Loucy (cell line): Measurements from ENCODE around the gene HOXA9.

Experiments used
- H2AFZ ChIP-seq: fragments of 200-600 bp; sonication (generic); 2 replicates; pipeline ENCODE4 v1.6.0; 2016; ENCODE audit warnings: antibody characterized with exemption, mild to moderate bottlenecking, low read length, moderate library complexity
- H3F3A ChIP-seq: fragments of 200-600 bp; 2 replicates; pipeline ENCODE4 v1.6.0; 2016; ENCODE audit warnings: antibody characterized with exemption, low read depth, mild to moderate bottlenecking
- H3K27me3 ChIP-seq: fragments of 200-600 bp; sonication (generic); 2 replicates; pipeline ENCODE4 v1.6.1; 2014; ENCODE audit warnings: low read length, mild to moderate bottlenecking; ENCODE audit not compliant: insufficient read depth, poor library complexity, severe bottlenecking
- H3K36me3 ChIP-seq: fragments of 200-600 bp; sonication (generic); 2 replicates; pipeline ENCODE4 v1.6.1; 2016; ENCODE audit warnings: low read length; ENCODE audit not compliant: insufficient read depth
- H3K4me1 ChIP-seq: fragments of 200-600 bp; sonication (generic); 2 replicates; pipeline ENCODE4 v1.5.1; 2014; ENCODE audit warnings: low read length, mild to moderate bottlenecking; ENCODE audit not compliant: insufficient read depth, poor library complexity, severe bottlenecking
- H3K4me2 ChIP-seq: fragments of 200-600 bp; sonication (generic); 2 replicates; pipeline ENCODE4 v1.6.0; 2014; ENCODE audit warnings: antibody characterized with exemption, low read length, low read depth, mild to moderate bottlenecking; ENCODE audit not compliant: poor library complexity, severe bottlenecking
- H3K4me3 ChIP-seq: fragments of 200-600 bp; sonication (generic); 2 replicates; pipeline ENCODE4 v1.5.1; 2014; ENCODE audit warnings: low read length, mild to moderate bottlenecking, mixed read lengths; ENCODE audit not compliant: poor library complexity, severe bottlenecking
- H3K79me2 ChIP-seq: fragments of 200-600 bp; sonication (generic); 2 replicates; pipeline ENCODE4 v1.6.1; 2014; ENCODE audit warnings: low read length; ENCODE audit not compliant: insufficient read depth
- H3K9ac ChIP-seq: fragments of 200-600 bp; sonication (generic); 2 replicates; pipeline ENCODE4 v1.6.0; 2014; ENCODE audit warnings: mild to moderate bottlenecking, low read depth, low read length, moderate library complexity; ENCODE audit not compliant: poor library complexity, severe bottlenecking
- H3K9me2 ChIP-seq: fragments of 200-600 bp; sonication (generic); replicated peaks from 2 replicates; pipeline ENCODE4 v1.6.1; 2016; ENCODE audit warnings: low read depth, low read length, mixed read lengths
- H3K9me3 ChIP-seq: fragments of 200-600 bp; sonication (generic); 2 replicates; pipeline ENCODE4 v1.6.1; 2014; ENCODE audit warnings: mild to moderate bottlenecking, antibody characterized with exemption, low read length, low read depth; ENCODE audit not compliant: insufficient read depth
- H4K20me1 ChIP-seq: fragments of 200-600 bp; sonication (generic); 2 replicates; pipeline ENCODE4 v1.6.0; 2014; ENCODE audit warnings: antibody characterized with exemption, low read length, mild to moderate bottlenecking; ENCODE audit not compliant: insufficient read depth, poor library complexity, severe bottlenecking
- CTCF ChIP-seq: fragments of 200-600 bp; sonication (generic); conservative IDR thresholded peaks from 2 replicates; pipeline ENCODE4 v1.5.1; 2014; ENCODE audit warnings: mild to moderate bottlenecking, antibody characterized with exemption, low read length
- EZH2phosphoT487 ChIP-seq: fragments of 200-600 bp; IDR thresholded peaks from 2 replicates; pipeline ENCODE4 v1.6.1; 2018; ENCODE audit warnings: antibody characterized with exemption, mild to moderate bottlenecking, moderate library complexity, borderline replicate concordance

Gene HOXA9

GRCh38 chr7:27203964-27204594 is 38.7 kb upstream of the HOXA9 start:
- Histone ChIP-seq H3K9me2 (no peaks in the 10 kb centered on the region), H3K4me2 (no peak overlapping the region), H3K9ac (no peak overlapping the region), H3K9me3 (no peaks in the 10 kb centered on the region), H3K79me2 (peaks cover 36% of the 10 kb centered on the region), H3K36me3 (no peaks in the 10 kb centered on the region), H4K20me1 (peaks cover 1% of the 10 kb centered on the region), H3F3A (no peaks in the 10 kb centered on the region), H3K27me3 (no peaks in the 10 kb centered on the region), H2AFZ (no peak overlapping the region), H3K4me3 (no peak overlapping the region), H3K4me1 (peaks cover 18% of the 10 kb centered on the region)
- TF ChIP-seq CTCF (no peak), EZH2phosphoT487 (no peak)

- Histone ChIP-seq H4K20me1 (peaks cover 8% of the 10 kb centered on the region), H2AFZ (no peak overlapping the region), H3K9me2 (no peaks in the 10 kb centered on the region), H3F3A (no peaks in the 10 kb centered on the region), H3K4me2 (no peak overlapping the region), H3K9me3 (no peaks in the 10 kb centered on the region), H3K4me3 (no peak overlapping the region), H3K4me1 (peaks cover 18% of the 10 kb centered on the region), H3K79me2 (peaks cover 42% of the 10 kb centered on the region), H3K36me3 (no peaks in the 10 kb centered on the region), H3K9ac (no peak overlapping the region), H3K27me3 (no peaks in the 10 kb centered on the region)
- no peak for TF ChIP-seq CTCF
- TF ChIP-seq EZH2phosphoT487: no peak
These were observed 38.1 kb upstream of the HOXA9 start for GRCh38 chr7:27203365-27203953.

GRCh38 chr7:27202862-27203134 is 37.5 kb upstream of the HOXA9 start:
- no peaks in the 10 kb centered on the region for H3K9me3 ChIP-seq
- H2AFZ ChIP-seq: no peak overlapping the region
- H3K27me3 ChIP-seq: no peaks in the 10 kb centered on the region
- TF ChIP-seq CTCF (no peak), EZH2phosphoT487 (no peak)
- H4K20me1 ChIP-seq: peaks cover 14% of the 10 kb centered on the region
- no peak overlapping the region for H3K9ac ChIP-seq
- H3K4me1 ChIP-seq: peaks cover 18% of the 10 kb centered on the region
- H3K36me3 ChIP-seq: no peaks in the 10 kb centered on the region
- no peak overlapping the region for H3K4me2 ChIP-seq
- no peaks in the 10 kb centered on the region for H3K9me2 ChIP-seq
- H3K4me3 ChIP-seq: no peak overlapping the region
- H3F3A ChIP-seq: no peaks in the 10 kb centered on the region
- peaks cover 48% of the 10 kb centered on the region for H3K79me2 ChIP-seq
